Effector memory CD4-positive, alpha-beta T cell (primary cell): ENCODE results near the gene IL1R1.

ENCODE experiments used
- DNase-seq, 3 donors: peaks; one replicate each; pipeline ENCODE4 v3.0.0-alpha.2; 2020
- H3K27ac ChIP-seq: 2 replicates; pipeline ENCODE4 v1.7.0; 2013; ENCODE audit warnings: mild to moderate bottlenecking, low read length, moderate library complexity; ENCODE audit not compliant: insufficient read depth, poor library complexity, severe bottlenecking
- H3K27me3 ChIP-seq: replicated peaks from 2 replicates; pipeline ENCODE4 v1.7.0; 2013; ENCODE audit warnings: mild to moderate bottlenecking, low read length; ENCODE audit not compliant: insufficient read depth, control insufficient read depth, poor library complexity, severe bottlenecking
- H3K36me3 ChIP-seq: 2 replicates; pipeline ENCODE4 v1.7.0; 2013; ENCODE audit warnings: mild to moderate bottlenecking, low read length, moderate library complexity; ENCODE audit not compliant: control insufficient read depth, insufficient read depth
- H3K4me1 ChIP-seq: 2 replicates; pipeline ENCODE4 v1.7.0; 2013; ENCODE audit warnings: low read length, mild to moderate bottlenecking; ENCODE audit not compliant: control insufficient read depth, insufficient read depth, poor library complexity, severe bottlenecking
- H3K4me3 ChIP-seq: 2 replicates; pipeline ENCODE4 v1.7.0; 2013; ENCODE audit warnings: low read length, low read depth, mild to moderate bottlenecking; ENCODE audit not compliant: insufficient read depth, poor library complexity, severe bottlenecking
- H3K9me3 ChIP-seq: 2 replicates; pipeline ENCODE4 v1.7.0; 2013; ENCODE audit warnings: mild to moderate bottlenecking, low read length, moderate library complexity; ENCODE audit not compliant: control insufficient read depth

Gene IL1R1

GRCh38 chr2:102110596-102111334, 31.8 kb upstream of the IL1R1 start:
- Histone ChIP-seq H3K27me3 (no peaks in the 10 kb centered on the region), H3K4me1 (peaks cover 3% of the 10 kb centered on the region)
- no peak for DNase-seq

GRCh38 chr2:102111823-102112222, 30.7 kb upstream of the IL1R1 start:
- Histone ChIP-seq H3K9me3 (no peaks in the 10 kb centered on the region), H3K4me1 (peaks cover 3% of the 10 kb centered on the region), H3K36me3 (no peaks in the 10 kb centered on the region), H3K4me3 (no peak overlapping the region), H3K27ac (no peak overlapping the region), H3K27me3 (no peaks in the 10 kb centered on the region)
- no peak for DNase-seq

More at GRCh38 chr2:102110596-102111334, 31.8 kb upstream of the IL1R1 start:
- Histone ChIP-seq H3K4me3 (no peak overlapping the region), H3K27ac (no peak overlapping the region), H3K36me3 (no peaks in the 10 kb centered on the region), H3K9me3 (no peaks in the 10 kb centered on the region)

- Histone ChIP-seq H3K27ac (no peak overlapping the region), H3K4me3 (no peak overlapping the region), H3K27me3 (no peaks in the 10 kb centered on the region), H3K36me3 (no peaks in the 10 kb centered on the region), H3K4me1 (peaks cover 3% of the 10 kb centered on the region), H3K9me3 (no peaks in the 10 kb centered on the region)
- DNase-seq: no peak
Observed at GRCh38 chr2:102112271-102112670, 30.3 kb upstream of the IL1R1 start.

- no peak for DNase-seq
- Histone ChIP-seq H3K9me3 (no peaks in the 10 kb centered on the region), H3K27me3 (no peaks in the 10 kb centered on the region), H3K4me3 (no peak overlapping the region), H3K27ac (no peak overlapping the region), H3K36me3 (no peaks in the 10 kb centered on the region), H3K4me1 (peaks cover 3% of the 10 kb centered on the region)
Observed at GRCh38 chr2:102112692-102113665, 29.6 kb upstream of the IL1R1 start.

GRCh38 chr2:102114290-102114721, 28.2 kb upstream of the IL1R1 start:
- H3K9me3 ChIP-seq: no peaks in the 10 kb centered on the region
- H3K27me3 ChIP-seq: no peaks in the 10 kb centered on the region
- H3K36me3 ChIP-seq: no peaks in the 10 kb centered on the region
- H3K4me1 ChIP-seq: peaks cover 3% of the 10 kb centered on the region
- H3K4me3 ChIP-seq: no peak overlapping the region
- no peak overlapping the region for H3K27ac ChIP-seq
- no peak for DNase-seq

- Histone ChIP-seq H3K27ac (no peak overlapping the region), H3K36me3 (no peaks in the 10 kb centered on the region), H3K4me3 (no peak overlapping the region), H3K9me3 (no peaks in the 10 kb centered on the region), H3K27me3 (no peaks in the 10 kb centered on the region), H3K4me1 (peaks cover 3% of the 10 kb centered on the region)
- no peak for DNase-seq
Observed at GRCh38 chr2:102114851-102115497, 27.6 kb upstream of the IL1R1 start.

GRCh38 chr2:102116630-102117471, 25.7 kb upstream of the IL1R1 start:
- H3K9me3 ChIP-seq: no peaks in the 10 kb centered on the region
- H3K27me3 ChIP-seq: no peaks in the 10 kb centered on the region
- no peak overlapping the region for H3K27ac ChIP-seq
- H3K4me1 ChIP-seq: peaks cover 3% of the 10 kb centered on the region
- H3K4me3 ChIP-seq: no peak overlapping the region
- no peaks in the 10 kb centered on the region for H3K36me3 ChIP-seq
- no peak for DNase-seq

GRCh38 chr2:102117472-102117858, 25.1 kb upstream of the IL1R1 start:
- no peaks in the 10 kb centered on the region for H3K36me3 ChIP-seq
- no peaks in the 10 kb centered on the region for H3K9me3 ChIP-seq
- H3K27ac ChIP-seq: no peak overlapping the region
- no peak for DNase-seq
- H3K27me3 ChIP-seq: no peaks in the 10 kb centered on the region
- peaks cover 3% of the 10 kb centered on the region for H3K4me1 ChIP-seq
- no peak overlapping the region for H3K4me3 ChIP-seq

GRCh38 chr2:102119255-102119654, 23.3 kb upstream of the IL1R1 start:
- H3K4me1 ChIP-seq: no peaks in the 10 kb centered on the region
- no peak overlapping the region for H3K4me3 ChIP-seq
- no peak for DNase-seq
- H3K27ac ChIP-seq: no peak overlapping the region
- H3K27me3 ChIP-seq: no peaks in the 10 kb centered on the region
- no peaks in the 10 kb centered on the region for H3K36me3 ChIP-seq
- no peaks in the 10 kb centered on the region for H3K9me3 ChIP-seq
